MV-4-11 (cell line): ENCODE data around the gene ATXN1.
"Not testable (repeated sequence)": the region's sequence is repeated elsewhere in the genome, so short reads cannot be mapped to it uniquely, and the experiment has no call there.

ENCODE experiments used
- DNase-seq: peaks from one replicate; lab custom pipeline; 2025; lab: John Stamatoyannopoulos, UW

Gene ATXN1

GRCh38 chr6:16760516-16761470 is at the start of gene ATXN1:
ATXN1 (minus strand) TSS chr6:16761460.
- peak; percentile 63 for DNase-seq

GRCh38 chr6:16810411-16810810 is 49.2 kb upstream of the ATXN1 start:
- DNase-seq = no peak

- no peak for DNase-seq
Observed at GRCh38 chr6:16809753-16810358, 48.6 kb upstream of the ATXN1 start.

GRCh38 chr6:16807956-16808355 is 46.7 kb upstream of the ATXN1 start:
- no peak for DNase-seq

GRCh38 chr6:16806363-16806762 is 45.1 kb upstream of the ATXN1 start:
- DNase-seq = no peak

GRCh38 chr6:16805243-16805950 is 44.1 kb upstream of the ATXN1 start:
- no peak for DNase-seq

- DNase-seq = peak; percentile 79
Observed at GRCh38 chr6:16804546-16805242, 43.4 kb upstream of the ATXN1 start.

GRCh38 chr6:16803294-16804200 is 42.3 kb upstream of the ATXN1 start:
- DNase-seq = no peak

- DNase-seq = peak; percentile 72
Observed at GRCh38 chr6:16802071-16802470, 40.8 kb upstream of the ATXN1 start.

GRCh38 chr6:16800942-16801341 is 39.7 kb upstream of the ATXN1 start:
- peak; percentile 72 for DNase-seq

- DNase-seq = no peak
Observed at GRCh38 chr6:16800341-16800740, 39.1 kb upstream of the ATXN1 start.

GRCh38 chr6:16799279-16800193 is 38.3 kb upstream of the ATXN1 start:
- no peak for DNase-seq

- no peak for DNase-seq
Observed at GRCh38 chr6:16793828-16794412, 32.7 kb upstream of the ATXN1 start.

- DNase-seq = no peak
Observed at GRCh38 chr6:16789329-16790038, 28.2 kb upstream of the ATXN1 start.

GRCh38 chr6:16787128-16787682 is 25.9 kb upstream of the ATXN1 start:
- no peak for DNase-seq

- no peak for DNase-seq
Observed at GRCh38 chr6:16785496-16785895, 24.2 kb upstream of the ATXN1 start.

- not testable (repeated sequence) for DNase-seq
Observed at GRCh38 chr6:16784957-16785356, 23.7 kb upstream of the ATXN1 start.

- DNase-seq = no peak
Observed at GRCh38 chr6:16783952-16784565, 22.8 kb upstream of the ATXN1 start.
